Left hindlimb (tissue), 1 donor: Measurements from ENCODE around the gene SPECC1.
"Not testable (repeated sequence)": the region's sequence is repeated elsewhere in the genome, so short reads cannot be mapped to it uniquely, and the experiment has no call there.

ENCODE experiments used
- DNase-seq: peaks from one replicate; pipeline ENCODE4 v3.0.0-alpha.2; 2018

SPECC1 gene

GRCh38 chr17:20009302-20010098 is at the start of gene SPECC1:
Gene SPECC1, plus strand, starts transcription at chr17:20009359. Its CDS starts 87,293 bp downstream, at chr17:20096652.
- peak; percentile 80 for DNase-seq

- DNase-seq = not testable (repeated sequence)
Observed at GRCh38 chr17:19962954-19963353, 46.2 kb upstream of the SPECC1 start.

- DNase-seq = no peak
Observed at GRCh38 chr17:19973156-19973555, 36.0 kb upstream of the SPECC1 start.

- DNase-seq = no peak
Observed at GRCh38 chr17:19975601-19976000, 33.6 kb upstream of the SPECC1 start.

- peak; percentile 94 for DNase-seq
Observed at GRCh38 chr17:19977293-19978208, 31.6 kb upstream of the SPECC1 start, which contains the start of gene AKAP10. Gene AKAP10, minus strand, starts transcription at chr17:19977828. Its CDS starts 149 bp downstream, at chr17:19977679.

- no peak for DNase-seq
Observed at GRCh38 chr17:19978209-19978802, 30.9 kb upstream of the SPECC1 start.

- no peak for DNase-seq
Observed at GRCh38 chr17:19978805-19979211, 30.4 kb upstream of the SPECC1 start.

- DNase-seq = peak; percentile 55
Observed at GRCh38 chr17:19979917-19980770, 29.0 kb upstream of the SPECC1 start.

- DNase-seq = no peak
Observed at GRCh38 chr17:19986941-19987861, 22.0 kb upstream of the SPECC1 start.

- DNase-seq = no peak
Observed at GRCh38 chr17:19987897-19988296, 21.3 kb upstream of the SPECC1 start.

GRCh38 chr17:19991252-19991885 is 17.8 kb upstream of the SPECC1 start:
- no peak for DNase-seq

GRCh38 chr17:19992803-19993713 is 16.1 kb upstream of the SPECC1 start:
- DNase-seq = peak; percentile 90

GRCh38 chr17:19996086-19996485 is 13.1 kb upstream of the SPECC1 start:
- no peak for DNase-seq

- DNase-seq = no peak
Observed at GRCh38 chr17:19996502-19996901, 12.7 kb upstream of the SPECC1 start.

- no peak for DNase-seq
Observed at GRCh38 chr17:20008242-20009051, 712 bp upstream of the SPECC1 start.

GRCh38 chr17:20009052-20009301 is 182 bp upstream of the SPECC1 start:
- DNase-seq = no peak

GRCh38 chr17:20010099-20010863 is 1.1 kb downstream of the SPECC1 start:
- DNase-seq = peak; percentile 65

GRCh38 chr17:20010936-20011335 is 1.8 kb downstream of the SPECC1 start:
- DNase-seq = no peak
